Ishikawa (cell line): ENCODE results near the gene EPB41L2.

ENCODE experiments used
- EGR1 ChIP-seq: IDR thresholded peaks from 2 replicates; pipeline ENCODE4 v1.6.1; 2012
- REST ChIP-seq: IDR thresholded peaks from 2 replicates; pipeline ENCODE4 v1.6.1; 2012; ENCODE audit warnings: low read depth, mild to moderate bottlenecking
- TAF1 ChIP-seq: IDR thresholded peaks from 2 replicates; pipeline ENCODE4 v1.6.1; 2012; ENCODE audit warnings: low read depth, mild to moderate bottlenecking

- TF ChIP-seq TAF1 (no peak), EGR1 (no peak), REST (no peak)
These were observed 268.3 kb downstream of the EPB41L2 start for GRCh38 chr6:130794738-130795137.
